GM18951 (cell line): ENCODE measurements around the gene KRAS.

Source experiments
- POLR2A ChIP-seq: IDR thresholded peaks from 4 replicates; pipeline ENCODE4 v1.6.1; 2011; ENCODE audit warnings: mild to moderate bottlenecking; ENCODE audit not compliant: insufficient read length, insufficient read depth; ENCODE audit errors: extremely low read depth
- in situ Hi-C: fragments of 300-500 bp; cut with MboI; formaldehyde crosslinking; loops from one replicate; pipeline ENCODE4 v1.12.0; 2022; ENCODE audit warnings: low sequenced_read_pairs, mixed read lengths, inconsistent platforms; ENCODE audit not compliant: unreplicated experiment

KRAS gene

DNA sequence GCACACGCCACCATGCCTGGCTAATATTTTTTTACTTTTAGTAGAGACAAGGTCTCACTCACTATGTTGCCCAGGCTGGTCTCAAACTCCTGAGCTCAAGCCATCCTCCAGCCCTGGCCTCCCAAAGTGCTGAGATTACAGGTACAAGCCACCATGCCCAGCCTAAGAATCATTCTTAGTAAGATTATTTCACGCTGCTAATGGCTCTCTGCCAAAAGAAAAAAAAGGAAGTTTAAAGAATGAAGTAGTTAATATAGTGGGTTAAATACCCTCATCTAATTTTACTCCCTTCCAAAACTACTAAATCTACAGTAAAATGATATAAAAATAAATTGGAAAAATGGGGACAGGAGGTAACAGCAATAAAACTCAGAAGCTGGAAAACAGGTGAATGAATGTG, 53.1 kb downstream of the KRAS start:
- in situ Hi-C loops = no loop called here
- no peak for TF ChIP-seq POLR2A

DNA sequence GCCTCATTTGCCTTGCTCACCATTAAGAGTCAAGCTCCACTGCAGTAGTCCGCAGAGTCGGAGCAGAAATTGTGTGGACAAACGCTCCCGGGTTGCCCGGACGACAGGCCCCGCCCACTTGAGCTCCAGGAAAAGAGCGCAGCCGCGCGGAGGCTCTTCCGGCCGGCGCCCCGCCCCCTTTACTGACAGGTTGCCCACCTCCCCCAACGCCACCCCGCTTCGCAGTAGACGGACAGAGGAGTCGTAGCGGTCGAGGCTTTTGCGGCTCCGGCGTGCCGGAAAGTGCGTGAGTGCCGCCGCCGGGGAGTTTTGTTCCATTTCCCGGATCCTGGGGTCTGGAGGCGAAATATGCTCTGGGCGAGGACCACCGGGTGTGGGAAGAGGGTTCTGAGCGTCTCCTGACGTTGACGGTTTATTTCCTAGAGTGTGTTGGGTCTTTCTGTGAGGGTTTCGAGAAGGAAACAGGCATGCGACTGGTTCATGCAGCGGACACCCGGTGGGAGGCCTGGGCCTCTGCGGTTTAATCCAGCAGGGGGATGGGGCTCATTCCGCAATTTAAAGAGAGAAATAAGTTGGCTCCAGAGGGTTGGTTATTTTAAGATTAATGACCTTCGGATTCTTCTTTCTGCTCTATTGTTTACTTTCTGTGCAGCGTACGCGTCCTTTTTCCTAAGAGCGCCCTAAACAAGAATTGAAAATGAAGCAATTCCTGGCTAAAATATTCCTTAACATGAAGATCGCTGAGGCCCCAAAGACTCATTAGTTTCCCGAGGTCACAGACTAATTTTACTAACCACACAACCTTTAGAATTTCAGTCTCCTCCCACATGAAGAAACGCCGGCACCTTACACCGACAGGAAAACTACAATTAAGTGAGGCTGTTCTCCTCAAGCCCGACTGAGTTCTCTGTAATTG, 55.4 kb downstream of the KRAS start, which contains the start of the genes DNAI7 and ETFRF1:
TSS of gene DNAI7 (minus strand) at position 105 of the 916 bp plus-strand sequence. CDS start at position 23, 82 bp downstream.
TSS of gene ETFRF1 (plus strand) at position 182 of the 916 bp plus-strand sequence. CDS start 8,720 bp downstream, outside the sequence.
- in situ Hi-C loops = no loop called here
- peak; percentile 84 for TF ChIP-seq POLR2A

DNA sequence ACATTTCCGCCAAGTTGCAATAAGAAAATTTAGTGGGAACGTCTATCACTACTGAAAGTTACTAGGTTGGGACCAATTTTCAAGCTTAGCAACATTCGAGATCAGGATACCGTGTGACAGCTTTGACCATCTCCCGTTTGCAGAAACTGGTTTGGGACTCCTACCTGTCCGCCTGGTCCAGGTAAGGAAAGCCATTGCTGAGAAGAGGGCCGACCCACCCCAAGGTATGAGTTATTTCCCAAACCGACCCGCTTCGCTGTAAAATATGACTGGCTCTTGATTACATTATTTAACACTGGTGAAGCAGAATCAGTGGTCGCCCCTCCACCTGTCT, 56.0 kb downstream of the KRAS start:
- no peak for TF ChIP-seq POLR2A
- in situ Hi-C loops = no loop called here

DNA sequence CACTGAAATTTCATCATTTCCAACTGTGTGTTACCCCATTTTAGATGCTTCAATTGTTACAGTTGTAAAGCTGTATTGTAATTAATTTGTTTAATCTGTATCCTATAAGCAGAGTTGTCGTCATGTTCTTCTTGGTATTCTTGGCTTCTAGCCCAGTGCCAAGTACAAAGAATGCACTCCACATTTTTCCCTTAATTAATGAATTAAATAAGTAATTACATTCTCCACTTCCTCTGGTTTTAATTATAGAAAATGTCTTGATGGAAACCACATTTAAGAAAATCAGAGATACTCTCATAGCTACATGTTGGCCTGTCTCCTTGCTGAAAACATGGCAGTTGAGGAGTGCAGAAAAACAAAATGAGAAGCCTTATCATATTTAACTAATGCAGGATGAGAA, 56.5 kb downstream of the KRAS start:
- no peak for TF ChIP-seq POLR2A
- in situ Hi-C loops = no loop called here

DNA sequence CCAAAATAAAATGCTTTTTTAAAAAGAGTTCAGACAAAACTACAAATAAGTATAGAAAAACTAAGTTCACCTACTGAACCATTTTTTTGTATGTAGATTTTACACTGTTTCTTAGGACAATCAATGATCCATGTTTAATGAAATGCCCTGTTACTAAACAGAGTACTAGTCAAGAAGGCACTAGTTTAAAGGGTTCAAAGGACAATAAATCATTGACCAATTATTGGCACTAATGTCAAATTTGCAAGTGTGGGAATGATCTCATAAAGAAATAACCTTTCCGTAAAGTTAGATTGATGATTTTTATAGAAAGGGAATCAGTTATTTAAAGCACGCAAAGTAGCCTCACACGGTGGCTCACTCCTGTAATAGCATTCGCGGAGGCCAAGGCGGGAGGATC, 59.9 kb downstream of the KRAS start:
- in situ Hi-C loops = no loop called here
- no peak for TF ChIP-seq POLR2A

DNA sequence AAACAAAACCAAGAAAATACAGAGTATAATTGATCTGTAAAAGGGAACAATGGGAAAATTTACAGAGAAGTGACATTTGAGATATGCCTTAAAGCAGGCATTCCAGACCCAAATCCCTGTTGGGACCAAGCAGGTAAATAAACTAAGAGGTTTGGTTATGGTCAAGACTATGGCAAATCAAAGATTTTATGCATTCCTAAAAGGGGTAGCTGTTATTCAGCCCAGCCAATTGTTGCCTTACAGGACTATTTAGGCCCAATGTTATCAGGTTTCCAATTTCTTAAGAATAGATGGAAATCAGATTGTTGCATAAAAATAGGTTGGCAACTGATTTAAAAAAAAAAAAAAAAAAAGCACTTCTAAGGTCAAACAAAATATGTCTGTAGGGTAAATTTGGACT, 61.1 kb downstream of the KRAS start:
- in situ Hi-C loops = no loop called here
- no peak for TF ChIP-seq POLR2A

DNA sequence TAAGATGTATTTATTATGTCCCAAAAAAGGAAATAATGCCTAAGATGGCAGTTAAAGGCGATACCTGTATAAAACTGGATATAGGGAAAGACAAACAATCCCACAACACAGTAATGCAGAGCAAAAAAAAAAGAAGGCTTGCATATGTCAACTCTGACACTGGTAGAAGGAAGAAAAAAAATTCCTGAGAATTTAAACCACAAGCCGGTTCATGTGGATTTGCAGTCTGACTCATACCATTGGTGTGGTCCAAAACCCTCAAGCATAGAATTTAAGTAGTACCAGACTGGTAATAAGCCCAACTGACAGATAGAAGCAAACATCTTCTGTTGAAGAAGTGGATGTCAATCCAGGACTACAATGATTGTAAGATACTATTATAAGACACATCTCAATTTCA, 62.9 kb downstream of the KRAS start:
- in situ Hi-C loops = no loop called here

DNA sequence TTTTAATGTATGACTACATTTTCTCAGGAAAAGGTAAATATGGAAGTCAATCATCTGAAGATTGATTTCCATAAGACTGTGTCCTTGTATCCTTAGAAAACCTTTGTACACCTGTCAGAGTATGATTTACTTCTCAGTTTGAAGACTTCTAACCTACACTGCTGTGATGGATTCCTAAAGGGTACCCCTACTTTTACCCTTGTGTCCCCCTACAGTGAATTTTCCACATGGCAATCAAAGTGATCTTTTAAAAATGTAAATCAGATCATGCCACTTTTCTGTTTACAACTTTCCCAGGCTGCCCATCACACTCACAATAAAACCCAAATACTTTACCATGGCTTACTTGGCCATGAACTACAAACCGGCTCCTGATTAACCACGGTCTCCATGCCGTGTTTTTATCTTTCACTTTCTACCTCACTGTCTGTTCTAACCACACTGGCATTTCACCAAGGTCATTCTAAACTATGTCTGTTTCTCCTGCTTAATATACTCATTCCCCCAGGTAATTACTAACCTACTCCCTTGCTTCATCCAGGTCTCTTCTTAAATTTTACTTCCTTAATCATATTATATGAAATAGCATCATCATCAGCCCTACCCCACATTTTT, 63.8 kb downstream of the KRAS start:
- in situ Hi-C loops = no loop called here
- no peak for TF ChIP-seq POLR2A

More for the DNA sequence above, 62.9 kb downstream of the KRAS start:
- no peak for TF ChIP-seq POLR2A

DNA sequence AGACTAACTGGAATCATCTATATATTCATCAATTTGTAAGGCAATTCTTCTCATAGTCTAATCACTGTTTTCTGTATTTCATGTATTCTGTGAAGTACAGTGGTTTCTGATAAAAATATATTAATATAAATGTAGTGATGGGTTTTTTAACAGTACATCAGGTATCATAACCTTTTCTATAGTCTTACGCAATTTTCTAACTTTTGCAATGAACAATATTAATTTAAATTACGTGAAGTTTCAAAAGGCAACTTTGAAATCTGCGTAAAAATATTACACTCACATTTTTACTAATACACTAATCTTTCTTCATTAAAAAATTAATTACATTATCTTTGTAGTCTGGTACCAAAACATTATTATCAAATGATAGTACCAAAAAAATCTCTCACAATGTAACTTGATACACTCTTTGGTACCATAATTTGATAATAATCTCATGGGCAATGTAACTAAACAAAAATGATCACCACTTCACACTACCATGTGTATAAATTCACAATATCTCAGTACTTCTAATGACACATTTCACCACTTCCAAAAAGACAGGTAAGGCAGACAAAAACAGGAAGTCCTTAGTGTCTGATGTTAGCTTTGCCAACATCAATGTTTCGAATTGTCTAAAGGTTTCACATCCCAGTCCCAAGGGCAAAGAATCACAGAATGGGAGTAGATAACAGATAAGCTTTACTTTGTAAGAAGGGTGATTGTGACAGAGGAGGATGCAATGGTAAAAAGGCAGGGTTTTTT, 64.5 kb downstream of the KRAS start:
- TF ChIP-seq POLR2A = no peak

DNA sequence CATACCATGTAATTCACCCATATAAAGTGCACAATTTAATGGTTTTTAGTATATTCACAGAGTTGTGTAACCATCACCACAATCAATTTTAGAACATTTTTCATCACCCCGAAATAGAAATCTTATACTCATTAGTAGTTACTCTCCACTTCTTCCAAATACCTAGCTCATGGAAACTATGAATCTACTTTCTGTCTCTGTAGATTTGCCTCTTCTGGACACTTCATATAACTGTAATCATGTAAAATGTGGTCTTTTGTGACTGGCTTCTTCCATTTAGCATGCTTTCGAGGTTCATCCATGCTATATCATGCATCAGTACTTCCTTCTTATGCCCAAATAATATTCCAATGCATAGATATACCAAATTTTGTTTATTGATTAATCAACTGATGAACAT, 66.6 kb downstream of the KRAS start:
- no peak for TF ChIP-seq POLR2A
- in situ Hi-C loops = no loop called here

More for the DNA sequence above, 64.5 kb downstream of the KRAS start:
- in situ Hi-C loops = no loop called here

DNA sequence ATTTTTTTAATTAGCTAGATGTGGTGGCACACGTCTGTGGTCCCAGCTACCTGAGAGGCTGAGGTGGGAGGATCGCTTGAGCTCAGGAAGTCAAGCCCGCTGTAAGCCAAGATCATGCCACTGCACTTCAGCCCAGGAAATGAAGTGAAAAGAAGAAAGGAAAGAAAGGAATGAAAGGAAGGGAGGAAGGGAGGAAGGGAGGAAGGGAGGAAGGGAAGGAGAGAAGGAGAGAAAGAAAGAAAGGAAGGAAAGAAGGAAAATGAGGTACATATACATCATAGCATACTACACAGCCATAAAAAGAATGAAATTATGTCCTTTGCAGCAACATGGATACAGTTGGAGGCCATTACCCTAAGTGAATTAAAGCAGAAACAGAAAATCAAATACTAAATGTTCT, 68.0 kb downstream of the KRAS start:
- no peak for TF ChIP-seq POLR2A
- in situ Hi-C loops = no loop called here

DNA sequence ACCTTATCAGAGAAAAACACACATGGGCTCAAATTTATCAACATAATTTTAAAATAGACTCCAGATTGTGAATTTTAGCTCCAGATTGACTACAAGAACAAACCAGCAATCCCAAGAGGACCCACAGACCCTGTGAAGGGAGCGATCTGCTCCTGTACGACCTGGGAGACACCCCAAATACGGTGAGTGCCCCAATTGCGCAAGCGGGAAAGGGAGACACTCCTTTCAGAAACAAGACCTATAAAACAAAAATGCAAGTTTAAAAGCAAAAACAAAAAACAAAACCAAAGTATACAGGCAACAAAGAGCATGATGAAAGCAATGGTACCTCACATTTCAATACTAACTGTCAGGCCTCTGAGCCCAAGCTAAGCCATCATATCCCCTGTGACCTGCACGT, 87.9 kb downstream of the KRAS start:
- in situ Hi-C loops = no loop called here

DNA sequence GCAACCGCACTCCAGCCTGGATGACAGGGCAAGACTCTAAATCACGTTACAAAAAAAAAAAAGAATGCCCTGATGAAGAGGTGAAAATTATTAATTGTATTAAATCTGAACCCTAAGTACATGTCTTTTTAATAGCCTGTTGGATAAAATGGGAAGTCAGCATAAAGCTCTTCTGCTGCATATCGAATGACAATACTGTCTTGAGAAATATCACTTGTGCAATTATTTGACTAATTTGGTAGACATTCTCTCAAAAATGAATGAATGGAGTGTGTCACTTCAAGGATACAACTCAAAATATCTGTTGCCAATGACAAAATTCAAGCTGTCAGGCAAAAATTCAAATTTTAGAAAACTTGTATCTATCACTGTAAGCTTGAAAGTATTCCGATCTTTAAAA, 94.7 kb downstream of the KRAS start:
- no peak for TF ChIP-seq POLR2A
- in situ Hi-C loops = no loop called here

More for the DNA sequence above, 87.9 kb downstream of the KRAS start:
- no peak for TF ChIP-seq POLR2A

DNA sequence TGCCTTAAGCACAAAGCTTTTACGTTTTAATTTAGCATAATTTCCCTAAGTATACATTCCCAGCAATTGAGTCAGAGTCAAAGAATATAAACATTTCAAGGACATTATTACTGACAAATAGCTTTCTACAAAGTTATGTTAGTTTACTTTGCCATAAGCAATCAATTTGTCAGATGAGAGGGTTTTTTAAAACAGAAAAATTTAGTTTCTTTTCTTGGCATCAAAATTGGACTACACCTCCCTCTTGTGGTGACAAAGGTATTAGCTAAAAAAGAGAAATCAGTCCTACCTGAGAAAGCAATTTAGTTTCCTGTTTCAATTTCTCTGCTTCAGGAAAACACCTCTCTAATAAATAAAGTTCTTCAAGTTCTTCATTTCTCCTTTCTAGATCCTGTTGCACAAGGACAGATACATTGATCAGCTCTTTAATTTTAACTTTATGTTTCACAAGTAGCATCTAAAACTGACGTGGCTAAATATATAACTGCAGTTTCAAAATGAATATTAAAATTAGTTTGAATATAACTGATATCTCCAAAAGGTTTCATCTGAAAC, 95.6 kb downstream of the KRAS start:
- TF ChIP-seq POLR2A = no peak
- in situ Hi-C loops = no loop called here
